Astrocyte of the hippocampus (primary cell): ENCODE data around the gene BCL6B.

Source experiments
- DNase-seq: peaks from one replicate; pipeline ENCODE4 v3.0.0; 2011; ENCODE audit warnings: low read depth, low spot score

The BCL6B gene

GRCh38 chr17:7058831-7059447, 36.1 kb downstream of the BCL6B start:
- DNase-seq = no peak

GRCh38 chr17:7060165-7060891, 37.5 kb downstream of the BCL6B start:
- DNase-seq = peak; percentile 65

GRCh38 chr17:7063518-7064094, 40.8 kb downstream of the BCL6B start:
- DNase-seq = no peak

- peak; percentile 77 for DNase-seq
These were observed 41.4 kb downstream of the BCL6B start for GRCh38 chr17:7064261-7064660.

- no peak for DNase-seq
These were observed 44.3 kb downstream of the BCL6B start for GRCh38 chr17:7067198-7067597.

- no peak for DNase-seq
These were observed 45.4 kb downstream of the BCL6B start for GRCh38 chr17:7068268-7068667.

GRCh38 chr17:7070712-7071111, 47.9 kb downstream of the BCL6B start:
- no peak for DNase-seq

- DNase-seq = no peak
These were observed 49.6 kb downstream of the BCL6B start for GRCh38 chr17:7072406-7072805.

GRCh38 chr17:7074931-7075330, 52.1 kb downstream of the BCL6B start:
- DNase-seq = no peak

GRCh38 chr17:7077911-7078546, 55.2 kb downstream of the BCL6B start:
- DNase-seq = no peak

- no peak for DNase-seq
These were observed 55.9 kb downstream of the BCL6B start for GRCh38 chr17:7078711-7079110.
